Peyer's patch (tissue), 4 donors: Measurements from ENCODE around the gene JAK3.
"Not testable (repeated sequence)": the region's sequence is repeated elsewhere in the genome, so short reads cannot be mapped to it uniquely, and the experiment has no call there.

Experiments used
- POLR2A ChIP-seq, 2 donors: fragments of 450-650 bp; IDR thresholded peaks; one replicate each; pipeline ENCODE4 v1.5.1; 2017; ENCODE audit warnings: antibody characterized with exemption in 2 of 2, mild to moderate bottlenecking in 2 of 2, moderate library complexity in 2 of 2
- TF ChIP-seq, protein P1 (sequence below), 6 experiments: fragments of 450-650 bp in 4 of 6; fragments of 200-600 bp in 2 of 6; sonication (generic) in 1 of 6; IDR thresholded peaks; one replicate each; pipeline ENCODE4 v1.5.1; 2017 to 2019; ENCODE audit warnings: antibody characterized with exemption in 6 of 6, mild to moderate bottlenecking in 3 of 6, moderate library complexity in 1 of 6

DNA sequence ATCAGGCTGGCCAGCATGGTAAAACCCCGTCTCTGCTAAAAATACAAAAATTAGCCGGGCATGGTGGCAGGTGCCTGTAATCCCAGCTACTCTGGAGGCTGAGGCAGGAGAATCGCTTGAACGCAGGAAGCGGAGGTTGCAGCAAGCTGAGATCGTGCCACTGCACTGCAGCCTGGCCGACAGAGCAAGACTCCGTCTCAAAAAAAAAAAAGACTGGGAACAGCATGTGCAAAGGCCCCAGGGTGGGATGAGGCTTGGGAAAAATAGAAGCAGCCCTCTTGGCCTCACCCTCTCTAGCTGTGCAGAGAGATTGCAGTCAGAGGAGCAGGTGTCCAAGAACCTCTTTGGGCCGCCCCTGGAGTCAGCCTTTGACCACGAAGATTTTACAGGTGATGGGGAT is 69.9 kb downstream of the JAK3 start:
- TF ChIP-seq, protein P1, sequence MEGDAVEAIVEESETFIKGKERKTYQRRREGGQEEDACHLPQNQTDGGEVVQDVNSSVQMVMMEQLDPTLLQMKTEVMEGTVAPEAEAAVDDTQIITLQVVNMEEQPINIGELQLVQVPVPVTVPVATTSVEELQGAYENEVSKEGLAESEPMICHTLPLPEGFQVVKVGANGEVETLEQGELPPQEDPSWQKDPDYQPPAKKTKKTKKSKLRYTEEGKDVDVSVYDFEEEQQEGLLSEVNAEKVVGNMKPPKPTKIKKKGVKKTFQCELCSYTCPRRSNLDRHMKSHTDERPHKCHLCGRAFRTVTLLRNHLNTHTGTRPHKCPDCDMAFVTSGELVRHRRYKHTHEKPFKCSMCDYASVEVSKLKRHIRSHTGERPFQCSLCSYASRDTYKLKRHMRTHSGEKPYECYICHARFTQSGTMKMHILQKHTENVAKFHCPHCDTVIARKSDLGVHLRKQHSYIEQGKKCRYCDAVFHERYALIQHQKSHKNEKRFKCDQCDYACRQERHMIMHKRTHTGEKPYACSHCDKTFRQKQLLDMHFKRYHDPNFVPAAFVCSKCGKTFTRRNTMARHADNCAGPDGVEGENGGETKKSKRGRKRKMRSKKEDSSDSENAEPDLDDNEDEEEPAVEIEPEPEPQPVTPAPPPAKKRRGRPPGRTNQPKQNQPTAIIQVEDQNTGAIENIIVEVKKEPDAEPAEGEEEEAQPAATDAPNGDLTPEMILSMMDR (IDR thresholded peaks at IDR 0.05) = not testable (repeated sequence)
- not testable (repeated sequence) for TF ChIP-seq POLR2A (IDR thresholded peaks at IDR 0.05)
